ENCODE results near the gene ESPL1. TPM values are rescaled to one million over a fixed set of nuclear protein-coding genes. Genes with fewer than 3 reads are reported as not detected.

ESPL1 gene
- total and polyA plus RNA-seq, 2 of the 13 experiments (the other 11 are each of a cell fraction or from before 2014, with no cell fraction given), result 5.8 to 11.5 TPM

DNA sequence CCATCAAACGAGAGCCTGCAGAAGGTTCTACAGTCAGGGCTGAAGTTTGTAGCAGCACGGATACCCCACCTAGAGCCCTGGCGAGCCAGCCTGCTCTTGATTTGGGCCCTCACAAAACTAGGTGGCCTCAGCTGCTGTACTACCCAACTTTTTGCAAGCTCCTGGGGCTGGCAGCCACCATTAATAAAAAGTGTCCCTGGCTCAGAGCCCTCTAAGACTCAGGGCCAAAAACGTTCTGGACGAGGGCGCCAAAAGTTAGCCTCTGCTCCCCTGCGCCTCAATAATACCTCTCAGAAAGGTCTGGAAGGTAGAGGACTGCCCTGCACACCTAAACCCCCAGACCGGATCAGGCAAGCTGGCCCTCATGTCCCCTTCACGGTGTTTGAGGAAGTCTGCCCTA, 18.3 kb downstream of the ESPL1 start:
- Histone ChIP-seq H3K4me2 (ENCODE audit: low read depth, low read length) (no peak overlapping the region), H3K79me2 (ENCODE audit: insufficient read depth, low read length) (no peaks in the 10 kb centered on the region), H3K27me3 (ENCODE audit: control insufficient read depth in 1 of 2, insufficient read depth in 2 of 2, low read length in 2 of 2) (no peaks in the 10 kb centered on the region), H3K36me3 (replicated peaks in 1 of 2; ENCODE audit: control insufficient read depth in 1 of 2, insufficient read depth in 2 of 2, low read length in 2 of 2) (peaks cover 18 to 67% of the 10 kb centered on the region in 2 experiments), H3K9ac (ENCODE audit: insufficient read depth, low read depth, low read length) (no peak overlapping the region), H3K4me3 (replicated peaks in 1 of 3; ENCODE audit: insufficient read depth in 1 of 3, low read depth in 2 of 3, low read length in 3 of 3) (no peak overlapping the region), H3K4me1 (ENCODE audit: insufficient read depth, low read length) (no peaks in the 10 kb centered on the region), H2AFZ (ENCODE audit: low read length) (no peak overlapping the region), H3K27ac (ENCODE audit: extremely low read length, insufficient read depth, low read length) (no peak overlapping the region), H3K9me3 (ENCODE audit: low read length) (no peaks in the 10 kb centered on the region), H4K20me1 (ENCODE audit: insufficient read depth, low read length) (no peaks in the 10 kb centered on the region)
- WGBS (ENCODE audit: low lambda C conversion rate), result 80% methylated on average over 1 of the region's 9 CpGs
- BruUV-seq (replicated peaks), result no TSS peak
- ChIA-PET CTCF (ENCODE audit: low intra/inter-chr PET ratio, low total read pairs) (interaction anchor here (4.5 kb wide), 1 partner anchor 73 kb away, joined by 66 read pairs; no protein-coding TSS in a partner anchor), POLR2A (no interaction called here)
- no peak for TF ChIP-seq TFDP1 (CRISPR knock-in tag; IDR thresholded peaks at IDR 0.05; ENCODE audit: borderline replicate concordance)
- FAIRE-seq, result no peak
- no peak for ATAC-seq
- no peak for DNase-seq (ENCODE audit: low spot score)
- in situ Hi-C loops (cut with HindIII; ENCODE audit: extremely low pct_ligation_motif_present, low pct_unique_long_range_greater_than_20kb), result loop anchor here (5.0 kb wide), 1 partner anchor 74 kb away; no protein-coding TSS in a partner anchor
- intact Hi-C loops (cut with micrococcal nuclease; ENCODE audit: unreplicated experiment), result loop anchor here (5.0 kb wide), 1 partner anchor 129 kb away; no protein-coding TSS in a partner anchor

DNA sequence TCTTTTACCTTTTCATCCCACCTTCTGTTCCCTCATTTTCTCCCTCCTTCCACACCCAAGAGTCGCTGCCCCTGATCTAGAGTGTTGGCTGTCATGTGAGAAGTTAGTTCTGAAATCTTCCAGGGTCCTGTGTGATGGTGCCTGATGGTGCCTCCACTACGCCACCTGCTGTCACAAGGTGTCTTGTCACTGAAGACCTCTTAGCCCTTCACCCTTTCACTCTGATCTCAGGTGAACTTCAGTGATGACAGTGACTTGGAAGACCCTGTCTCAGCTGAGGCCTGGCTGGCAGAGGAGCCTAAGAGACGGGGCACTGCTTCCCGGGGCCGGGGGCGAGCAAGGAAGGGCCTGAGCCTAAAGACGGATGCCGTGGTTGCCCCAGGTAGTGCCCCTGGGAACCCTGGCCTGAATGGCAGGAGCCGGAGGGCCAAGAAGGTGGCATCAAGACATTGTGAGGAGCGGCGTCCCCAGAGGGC, 19.7 kb downstream of the ESPL1 start:
- FAIRE-seq (peak; percentile 89), DNase-seq (ENCODE audit: low spot score) (peak; percentile 38), ATAC-seq (peak; percentile 84)
- intact Hi-C loops (cut with micrococcal nuclease; ENCODE audit: unreplicated experiment), result loop anchor here (1.0 to 5.0 kb wide), 2 partner anchors 74 to 130 kb away; no protein-coding TSS in a partner anchor
- no peak overlapping the region for H3K4me3 ChIP-seq (replicated peaks in 1 of 3; ENCODE audit: insufficient read depth in 1 of 3, low read depth in 2 of 3, low read length in 3 of 3)
- no peak overlapping the region for H2AFZ ChIP-seq (ENCODE audit: low read length)
- H3K79me2 ChIP-seq (ENCODE audit: insufficient read depth, low read length), result no peaks in the 10 kb centered on the region
- H3K36me3 ChIP-seq (replicated peaks in 1 of 2; ENCODE audit: control insufficient read depth in 1 of 2, insufficient read depth in 2 of 2, low read length in 2 of 2), result peaks cover 21 to 67% of the 10 kb centered on the region in 2 experiments
- no TSS peak for BruUV-seq (replicated peaks)
- H3K27me3 ChIP-seq (ENCODE audit: control insufficient read depth in 1 of 2, insufficient read depth in 2 of 2, low read length in 2 of 2), result no peaks in the 10 kb centered on the region
- H4K20me1 ChIP-seq (ENCODE audit: insufficient read depth, low read length), result no peaks in the 10 kb centered on the region
- no peak overlapping the region for H3K9ac ChIP-seq (ENCODE audit: insufficient read depth, low read depth, low read length)
- no peak overlapping the region for H3K4me2 ChIP-seq (ENCODE audit: low read depth, low read length)
- no peak overlapping the region for H3K27ac ChIP-seq (ENCODE audit: extremely low read length, insufficient read depth, low read length)
- no peaks in the 10 kb centered on the region for H3K4me1 ChIP-seq (ENCODE audit: insufficient read depth, low read length)
- H3K9me3 ChIP-seq (ENCODE audit: low read length), result no peaks in the 10 kb centered on the region
- 68% methylated on average over 10 of the region's 11 CpGs for WGBS (ENCODE audit: low lambda C conversion rate)
- in situ Hi-C loops (cut with HindIII; ENCODE audit: extremely low pct_ligation_motif_present, low pct_unique_long_range_greater_than_20kb), result loop anchor here (5.0 kb wide), 1 partner anchor 75 kb away; no protein-coding TSS in a partner anchor
- POLR2A ChIA-PET, result no interaction called here
- CTCF ChIA-PET (ENCODE audit: low intra/inter-chr PET ratio, low total read pairs), result interaction anchor here (1.3 to 4.5 kb wide), 2 partner anchors 75 to 129 kb away, joined by 3 to 66 read pairs; no protein-coding TSS in a partner anchor
- TF ChIP-seq REST (IDR thresholded peaks at IDR 0.05; ENCODE audit: borderline replicate concordance in 1 of 2, low read depth in 1 of 2, low read length in 2 of 2) (no peak), TOE1 (CRISPR knock-in tag; IDR thresholded peaks at IDR 0.05) (no peak), CBX1 (IDR thresholded peaks at IDR 0.05; ENCODE audit: low read depth) (no peak), ZNF431 (CRISPR knock-in tag; IDR thresholded peaks at IDR 0.05; ENCODE audit: borderline replicate concordance, low read depth) (no peak), ZNF253 (CRISPR knock-in tag; IDR thresholded peaks at IDR 0.05; ENCODE audit: borderline replicate concordance) (peak; percentile 36; the same call in 1 of the 2 replicates), STAG1 (CRISPR knock-in tag; IDR thresholded peaks at IDR 0.05) (peak; percentile 82), SMC3 (IDR thresholded peaks at IDR 0.05; ENCODE audit: low read length) (peak; percentile 94), XRCC5 (optimal IDR thresholded peaks at IDR 0.05; ENCODE audit: low read length) (peak; percentile 22), ZNF614 (CRISPR knock-in tag; IDR thresholded peaks at IDR 0.05; ENCODE audit: borderline replicate concordance) (no peak), RFXANK (CRISPR knock-in tag; IDR thresholded peaks at IDR 0.05) (no peak)
- TF ChIP-seq, protein P1, sequence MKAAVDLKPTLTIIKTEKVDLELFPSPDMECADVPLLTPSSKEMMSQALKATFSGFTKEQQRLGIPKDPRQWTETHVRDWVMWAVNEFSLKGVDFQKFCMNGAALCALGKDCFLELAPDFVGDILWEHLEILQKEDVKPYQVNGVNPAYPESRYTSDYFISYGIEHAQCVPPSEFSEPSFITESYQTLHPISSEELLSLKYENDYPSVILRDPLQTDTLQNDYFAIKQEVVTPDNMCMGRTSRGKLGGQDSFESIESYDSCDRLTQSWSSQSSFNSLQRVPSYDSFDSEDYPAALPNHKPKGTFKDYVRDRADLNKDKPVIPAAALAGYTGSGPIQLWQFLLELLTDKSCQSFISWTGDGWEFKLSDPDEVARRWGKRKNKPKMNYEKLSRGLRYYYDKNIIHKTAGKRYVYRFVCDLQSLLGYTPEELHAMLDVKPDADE (CRISPR knock-in tag; IDR thresholded peaks at IDR 0.05), result no peak

Measured in HepG2 (cell line).